Regular cardiac myocyte (primary cell): ENCODE data around the gene SMTNL2. TPM values are rescaled to one million over a fixed set of nuclear protein-coding genes. Genes with fewer than 3 reads are reported as not detected.

Experiments used
- total RNA-seq: library from RNA; depleted of rRNA; stranded (reverse); fragments of >200 nt; gene quantifications from 2 replicates; pipeline ENCODE4 v1.2.3, GENCODE V29; 2014

Gene SMTNL2
- under 0.01 TPM in 2 replicates for total RNA-seq

GRCh38 chr17:4584101-4584916 lies at the start of gene SMTNL2:
TSS of gene SMTNL2 (plus strand) at chr17:4584529. CDS start at chr17:4584606, 77 bp downstream.

GRCh38 chr17:4554997-4555799 lies 29.1 kb upstream of the SMTNL2 start, which contains the start of gene MYBBP1A:
TSS of gene MYBBP1A (minus strand) at chr17:4555384. CDS start at chr17:4555324, 60 bp downstream.

DNA sequence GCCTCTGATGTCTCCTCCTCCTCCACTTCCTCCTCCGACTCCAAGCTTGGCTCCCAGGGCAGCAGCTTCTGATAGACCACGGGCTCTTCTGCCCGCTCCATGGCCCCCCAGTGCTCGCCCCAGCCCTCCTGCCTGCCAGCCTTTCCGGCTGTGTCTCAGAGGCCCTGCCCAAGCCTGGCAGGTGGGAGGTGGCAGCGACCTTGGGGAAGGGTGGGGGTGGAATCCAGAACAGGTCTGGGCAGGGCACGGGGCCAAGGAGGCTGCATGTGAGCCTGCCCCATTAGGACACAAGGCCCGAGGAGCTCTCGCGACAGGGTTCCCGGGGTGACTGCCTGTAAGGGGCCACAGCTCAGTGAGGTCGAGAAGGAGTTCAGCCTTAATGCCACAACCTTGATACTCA lies 23.9 kb upstream of the SMTNL2 start, which contains the start of gene GGT6:
Gene GGT6, minus strand, starts transcription at position 157 of the 400 bp plus-strand sequence. Its CDS starts 56 bp downstream, at position 101.

DNA sequence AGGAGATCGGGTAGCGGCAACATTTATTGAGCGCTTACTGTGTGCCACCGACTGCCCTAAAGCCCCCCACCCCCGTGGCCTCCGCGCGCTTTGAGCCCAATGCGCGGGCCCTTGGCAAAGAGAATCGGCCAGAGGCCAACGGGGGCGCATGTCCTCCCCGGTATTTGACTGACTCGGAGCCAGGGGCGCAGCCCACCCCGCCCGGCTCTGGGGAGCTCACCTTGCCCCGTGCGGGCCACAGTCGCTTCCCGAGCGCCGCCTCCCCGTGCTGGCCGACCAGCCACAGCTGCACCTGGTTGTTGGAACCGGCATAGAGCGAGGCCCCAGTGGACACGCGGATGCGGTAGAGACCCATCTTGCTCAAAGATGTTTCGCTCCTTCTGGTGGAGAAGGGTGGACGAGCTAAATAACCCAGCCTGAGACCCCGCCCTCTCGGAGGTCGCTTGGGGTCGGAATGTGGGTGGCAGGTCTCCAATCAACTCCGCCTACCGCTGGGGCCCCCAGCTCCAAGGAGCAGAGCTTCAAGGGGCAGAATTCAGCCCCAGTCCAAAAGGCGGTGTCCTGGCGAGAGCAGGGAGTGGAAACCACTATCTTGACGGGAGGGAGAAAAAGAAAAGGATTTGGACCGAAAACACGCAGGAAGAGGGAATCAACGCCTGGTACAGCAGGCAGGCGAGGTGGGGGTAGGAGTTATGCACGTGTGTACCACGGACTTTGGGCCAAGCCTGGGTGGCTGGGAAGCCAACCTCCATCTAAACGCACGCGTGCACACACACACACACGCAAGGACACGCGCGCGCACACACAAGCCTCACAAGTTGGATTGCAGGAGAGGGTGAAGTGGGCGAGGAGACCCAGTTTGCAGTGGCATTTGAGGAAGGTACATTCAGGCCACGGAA lies 57.2 kb downstream of the SMTNL2 start, which contains the start of gene ALOX15:
Gene ALOX15, minus strand, starts transcription at position 382 of the 899 bp plus-strand sequence. Its CDS starts 27 bp downstream, at position 355.

Other genes with a start within 250 kb of the SMTNL2 start
- gene UBE2G1, start 217.9 kb upstream of the SMTNL2 start, total RNA-seq = 24.8 and 28.4 TPM in 2 replicates
- not detected in 2 replicates for gene SPNS3, start 150.6 kb upstream of the SMTNL2 start, total RNA-seq
- 0.96 and 1.1 TPM in 2 replicates for gene SPNS2, start 85.6 kb upstream of the SMTNL2 start, total RNA-seq
- 49.3 and 84.7 TPM in 2 replicates for gene MYBBP1A, start 29.1 kb upstream of the SMTNL2 start, total RNA-seq
- not detected in 2 replicates for gene GGT6, start 24.0 kb upstream of the SMTNL2 start, total RNA-seq
- gene ALOX15, start 57.1 kb downstream of the SMTNL2 start, total RNA-seq = not detected in 2 replicates
- 25.1 and 29.6 TPM in 2 replicates for gene PELP1, start 119.6 kb downstream of the SMTNL2 start, total RNA-seq
- gene ARRB2, start 126.1 kb downstream of the SMTNL2 start, total RNA-seq = 2.1 and 3.9 TPM in 2 replicates
- gene MED11, start 146.9 kb downstream of the SMTNL2 start, total RNA-seq = 11.7 and 12.7 TPM in 2 replicates
- gene ZMYND15, start 155.3 kb downstream of the SMTNL2 start, total RNA-seq = under 0.01 TPM in 2 replicates
- gene CXCL16, start 155.4 kb downstream of the SMTNL2 start, total RNA-seq = 0.58 and 2.0 TPM in 2 replicates
- gene TM4SF5, start 187.4 kb downstream of the SMTNL2 start, total RNA-seq = not detected in 2 replicates
- gene VMO1, start 201.8 kb downstream of the SMTNL2 start, total RNA-seq = 0.38 TPM in 1 of 2 replicates, not detected in the other
- gene GLTPD2, start 204.4 kb downstream of the SMTNL2 start, total RNA-seq = 0.19 and 0.28 TPM in 2 replicates
- 95.3 and 252 TPM in 2 replicates for gene PSMB6, start 211.6 kb downstream of the SMTNL2 start, total RNA-seq
- gene PLD2, start 222.6 kb downstream of the SMTNL2 start, total RNA-seq = 7.7 and 9.6 TPM in 2 replicates
- 24.7 and 27.6 TPM in 2 replicates for gene MINK1, start 248.8 kb downstream of the SMTNL2 start, total RNA-seq